Neural cell (in vitro differentiated cells): ENCODE measurements around the gene MAGED2.

ENCODE experiments used
- CTCF ChIP-seq: fragments of 450-650 bp; IDR thresholded peaks from 2 replicates; pipeline ENCODE4 v1.5.1; 2014; ENCODE audit warnings: antibody characterized with exemption, mild to moderate bottlenecking, moderate library complexity; ENCODE audit not compliant: poor library complexity, severe bottlenecking
- EP300 ChIP-seq: fragments of 450-650 bp; conservative IDR thresholded peaks from 2 replicates; pipeline ENCODE4 v1.6.1; 2014; ENCODE audit warnings: antibody characterized with exemption, mild to moderate bottlenecking, moderate library complexity; ENCODE audit not compliant: poor library complexity, severe bottlenecking
- EZH2 ChIP-seq: fragments of 200-600, 300-800 bp; shearing (Covaris generic), sonication (generic); IDR thresholded peaks from 2 replicates; pipeline ENCODE4 v1.6.1; 2014; ENCODE audit warnings: antibody characterized with exemption, low read length, borderline replicate concordance, mild to moderate bottlenecking; ENCODE audit not compliant: insufficient read depth, poor library complexity, severe bottlenecking
- MXI1 ChIP-seq: fragments of 450-650 bp; conservative IDR thresholded peaks from 2 replicates; pipeline ENCODE4 v1.6.1; 2014; ENCODE audit warnings: antibody characterized with exemption, mild to moderate bottlenecking; ENCODE audit not compliant: poor library complexity, severe bottlenecking
- POLR2AphosphoS5 ChIP-seq: IDR thresholded peaks from 2 replicates; pipeline ENCODE4 v1.6.1; 2012
- RAD21 ChIP-seq: fragments of 450-650 bp; conservative IDR thresholded peaks from 2 replicates; pipeline ENCODE4 v1.6.1; 2014; ENCODE audit warnings: antibody characterized with exemption, mild to moderate bottlenecking, moderate library complexity
- SMC3 ChIP-seq: fragments of 450-650 bp; conservative IDR thresholded peaks from 2 replicates; pipeline ENCODE4 v1.6.1; 2014; ENCODE audit warnings: antibody characterized with exemption, mild to moderate bottlenecking, moderate library complexity; ENCODE audit not compliant: poor library complexity
- TAF1 ChIP-seq: IDR thresholded peaks from 2 replicates; pipeline ENCODE4 v1.6.1; 2012; ENCODE audit warnings: low read depth
- TF ChIP-seq, protein P1 (sequence below): IDR thresholded peaks from 2 replicates; pipeline ENCODE4 v1.6.1; 2012; ENCODE audit warnings: borderline replicate concordance

GRCh38 chrX:54776987-54777672 lies 30.4 kb upstream of the MAGED2 start:
- no peak for TF ChIP-seq EZH2
- no peak for TF ChIP-seq CTCF
- no peak for TF ChIP-seq MXI1
- no peak for TF ChIP-seq RAD21
- no peak for TF ChIP-seq EP300
- no peak for TF ChIP-seq SMC3
- no peak for TF ChIP-seq POLR2AphosphoS5
- no peak for TF ChIP-seq TAF1
- TF ChIP-seq, protein P1, sequence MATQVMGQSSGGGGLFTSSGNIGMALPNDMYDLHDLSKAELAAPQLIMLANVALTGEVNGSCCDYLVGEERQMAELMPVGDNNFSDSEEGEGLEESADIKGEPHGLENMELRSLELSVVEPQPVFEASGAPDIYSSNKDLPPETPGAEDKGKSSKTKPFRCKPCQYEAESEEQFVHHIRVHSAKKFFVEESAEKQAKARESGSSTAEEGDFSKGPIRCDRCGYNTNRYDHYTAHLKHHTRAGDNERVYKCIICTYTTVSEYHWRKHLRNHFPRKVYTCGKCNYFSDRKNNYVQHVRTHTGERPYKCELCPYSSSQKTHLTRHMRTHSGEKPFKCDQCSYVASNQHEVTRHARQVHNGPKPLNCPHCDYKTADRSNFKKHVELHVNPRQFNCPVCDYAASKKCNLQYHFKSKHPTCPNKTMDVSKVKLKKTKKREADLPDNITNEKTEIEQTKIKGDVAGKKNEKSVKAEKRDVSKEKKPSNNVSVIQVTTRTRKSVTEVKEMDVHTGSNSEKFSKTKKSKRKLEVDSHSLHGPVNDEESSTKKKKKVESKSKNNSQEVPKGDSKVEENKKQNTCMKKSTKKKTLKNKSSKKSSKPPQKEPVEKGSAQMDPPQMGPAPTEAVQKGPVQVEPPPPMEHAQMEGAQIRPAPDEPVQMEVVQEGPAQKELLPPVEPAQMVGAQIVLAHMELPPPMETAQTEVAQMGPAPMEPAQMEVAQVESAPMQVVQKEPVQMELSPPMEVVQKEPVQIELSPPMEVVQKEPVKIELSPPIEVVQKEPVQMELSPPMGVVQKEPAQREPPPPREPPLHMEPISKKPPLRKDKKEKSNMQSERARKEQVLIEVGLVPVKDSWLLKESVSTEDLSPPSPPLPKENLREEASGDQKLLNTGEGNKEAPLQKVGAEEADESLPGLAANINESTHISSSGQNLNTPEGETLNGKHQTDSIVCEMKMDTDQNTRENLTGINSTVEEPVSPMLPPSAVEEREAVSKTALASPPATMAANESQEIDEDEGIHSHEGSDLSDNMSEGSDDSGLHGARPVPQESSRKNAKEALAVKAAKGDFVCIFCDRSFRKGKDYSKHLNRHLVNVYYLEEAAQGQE = no peak
